Aorta (tissue), 5 donors: Measurements from ENCODE around the gene ZNF687. TPM values are rescaled to one million over a fixed set of nuclear protein-coding genes. Genes with fewer than 3 reads are reported as not detected.

Experiments used
- ATAC-seq: fragments of 200-7000 bp; cut with Tn5 transposase; one replicate; pipeline ENCODE4 v1.9.1; 2022; ENCODE audit warnings: moderate library complexity; ENCODE audit not compliant: low FRiP score
- DNase-seq, 2 donors: peaks; one replicate each; pipeline ENCODE4 v3.0.0-alpha.2; 2020
- H3K27ac ChIP-seq, 2 donors: one replicate each; pipeline ENCODE4 v1.5.1; 2013; ENCODE audit warnings: low read length in 2 of 2, mild to moderate bottlenecking in 2 of 2, moderate library complexity in 2 of 2, control low read depth in 1 of 2, inconsistent platforms in 1 of 2, low read depth in 1 of 2
- H3K27me3 ChIP-seq, 2 donors: one replicate each; pipeline ENCODE4 v1.6.1; 2013; ENCODE audit warnings: control low read depth in 1 of 2, low read length in 1 of 2, mild to moderate bottlenecking in 1 of 2, moderate library complexity in 1 of 2; ENCODE audit not compliant: insufficient read depth in 2 of 2, control insufficient read depth in 1 of 2
- H3K36me3 ChIP-seq, 2 donors: one replicate each; pipeline ENCODE4 v1.6.1; 2013; ENCODE audit warnings: control low read depth in 1 of 2, low read length in 1 of 2, mild to moderate bottlenecking in 1 of 2; ENCODE audit not compliant: insufficient read depth in 2 of 2, control insufficient read depth in 1 of 2
- H3K4me1 ChIP-seq, 2 donors: one replicate each; pipeline ENCODE4 v1.6.1; 2013; ENCODE audit warnings: low read length in 2 of 2, control low read depth in 1 of 2, mild to moderate bottlenecking in 1 of 2, moderate library complexity in 1 of 2; ENCODE audit not compliant: insufficient read depth in 2 of 2, control insufficient read depth in 1 of 2
- H3K4me3 ChIP-seq, 2 donors: one replicate each; pipeline ENCODE4 v1.5.1; 2013; ENCODE audit warnings: low read length in 2 of 2, control low read depth in 1 of 2, mild to moderate bottlenecking in 1 of 2
- H3K9me3 ChIP-seq: one replicate; pipeline ENCODE4 v1.6.1; 2013; ENCODE audit warnings: mild to moderate bottlenecking, low read length; ENCODE audit not compliant: control insufficient read depth
- WGBS, 2 donors: extraction: QIAGEN DNeasy Blood & Tissue Kit; methylation state at CpG; one replicate each; pipeline ENCODE4 v1.1.7; 2013; 5-methylcytosine and 5-hydroxymethylcytosine counted together
- intact Hi-C, 2 donors: fragments of 100-400 bp; cut with DNase I; formaldehyde crosslinking; loops; one replicate each; pipeline versions ENCODE4 v1.14.2 to v1.15.0; 2022
- long read RNA-seq, 2 donors: library from polyadenylated mRNA; unstranded; transcript quantifications; one replicate each; pipeline ENCODE4 v2.0.0, GENCODE V29; 2020 to 2021
- polyA plus RNA-seq, 2 donors: library from polyadenylated mRNA; stranded (reverse); fragments of 200-250 nt; gene quantifications; one replicate each; pipeline ENCODE4 v1.2.3, GENCODE V29; 2013
- total RNA-seq, 2 donors: library from RNA; stranded (reverse); fragmentation: NEBNext Ultra II Directional; extraction: Animal tissue kit (Norgen Biotek cat#: 25700); gene quantifications; one replicate each; pipeline ENCODE4 v1.2.1, GENCODE V29; 2021
- donor health status: healthy with polysubstance abuse.
- donor health status: Bipolar disorder and iron deficiency.
- donor health status: DM: no; HTN: no; CAD: no.
- donor health status: DM: no; HTN: no; CAD: no.
- donor health status: DM: yes; HTN: yes; CAD: no.

The ZNF687 gene, protein sequence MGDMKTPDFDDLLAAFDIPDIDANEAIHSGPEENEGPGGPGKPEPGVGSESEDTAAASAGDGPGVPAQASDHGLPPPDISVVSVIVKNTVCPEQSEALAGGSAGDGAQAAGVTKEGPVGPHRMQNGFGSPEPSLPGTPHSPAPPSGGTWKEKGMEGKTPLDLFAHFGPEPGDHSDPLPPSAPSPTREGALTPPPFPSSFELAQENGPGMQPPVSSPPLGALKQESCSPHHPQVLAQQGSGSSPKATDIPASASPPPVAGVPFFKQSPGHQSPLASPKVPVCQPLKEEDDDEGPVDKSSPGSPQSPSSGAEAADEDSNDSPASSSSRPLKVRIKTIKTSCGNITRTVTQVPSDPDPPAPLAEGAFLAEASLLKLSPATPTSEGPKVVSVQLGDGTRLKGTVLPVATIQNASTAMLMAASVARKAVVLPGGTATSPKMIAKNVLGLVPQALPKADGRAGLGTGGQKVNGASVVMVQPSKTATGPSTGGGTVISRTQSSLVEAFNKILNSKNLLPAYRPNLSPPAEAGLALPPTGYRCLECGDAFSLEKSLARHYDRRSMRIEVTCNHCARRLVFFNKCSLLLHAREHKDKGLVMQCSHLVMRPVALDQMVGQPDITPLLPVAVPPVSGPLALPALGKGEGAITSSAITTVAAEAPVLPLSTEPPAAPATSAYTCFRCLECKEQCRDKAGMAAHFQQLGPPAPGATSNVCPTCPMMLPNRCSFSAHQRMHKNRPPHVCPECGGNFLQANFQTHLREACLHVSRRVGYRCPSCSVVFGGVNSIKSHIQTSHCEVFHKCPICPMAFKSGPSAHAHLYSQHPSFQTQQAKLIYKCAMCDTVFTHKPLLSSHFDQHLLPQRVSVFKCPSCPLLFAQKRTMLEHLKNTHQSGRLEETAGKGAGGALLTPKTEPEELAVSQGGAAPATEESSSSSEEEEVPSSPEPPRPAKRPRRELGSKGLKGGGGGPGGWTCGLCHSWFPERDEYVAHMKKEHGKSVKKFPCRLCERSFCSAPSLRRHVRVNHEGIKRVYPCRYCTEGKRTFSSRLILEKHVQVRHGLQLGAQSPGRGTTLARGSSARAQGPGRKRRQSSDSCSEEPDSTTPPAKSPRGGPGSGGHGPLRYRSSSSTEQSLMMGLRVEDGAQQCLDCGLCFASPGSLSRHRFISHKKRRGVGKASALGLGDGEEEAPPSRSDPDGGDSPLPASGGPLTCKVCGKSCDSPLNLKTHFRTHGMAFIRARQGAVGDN
- total RNA-seq, result 10 to 100 TPM; 18.4 to 24.0 TPM
- polyA plus RNA-seq, result 1 to 10 TPM; 7.7 to 9.6 TPM
- long read RNA-seq, donor 1, partial matches to known transcripts, result 4 of 7 reads
- long read RNA-seq, donor 1, other reads (novel, unspliced or antisense), result 3 of 7 reads
- long read RNA-seq, donor 2, partial matches to known transcripts, result 2 of 3 reads
- long read RNA-seq, donor 2, other reads (novel, unspliced or antisense), result 1 of 3 reads

DNA sequence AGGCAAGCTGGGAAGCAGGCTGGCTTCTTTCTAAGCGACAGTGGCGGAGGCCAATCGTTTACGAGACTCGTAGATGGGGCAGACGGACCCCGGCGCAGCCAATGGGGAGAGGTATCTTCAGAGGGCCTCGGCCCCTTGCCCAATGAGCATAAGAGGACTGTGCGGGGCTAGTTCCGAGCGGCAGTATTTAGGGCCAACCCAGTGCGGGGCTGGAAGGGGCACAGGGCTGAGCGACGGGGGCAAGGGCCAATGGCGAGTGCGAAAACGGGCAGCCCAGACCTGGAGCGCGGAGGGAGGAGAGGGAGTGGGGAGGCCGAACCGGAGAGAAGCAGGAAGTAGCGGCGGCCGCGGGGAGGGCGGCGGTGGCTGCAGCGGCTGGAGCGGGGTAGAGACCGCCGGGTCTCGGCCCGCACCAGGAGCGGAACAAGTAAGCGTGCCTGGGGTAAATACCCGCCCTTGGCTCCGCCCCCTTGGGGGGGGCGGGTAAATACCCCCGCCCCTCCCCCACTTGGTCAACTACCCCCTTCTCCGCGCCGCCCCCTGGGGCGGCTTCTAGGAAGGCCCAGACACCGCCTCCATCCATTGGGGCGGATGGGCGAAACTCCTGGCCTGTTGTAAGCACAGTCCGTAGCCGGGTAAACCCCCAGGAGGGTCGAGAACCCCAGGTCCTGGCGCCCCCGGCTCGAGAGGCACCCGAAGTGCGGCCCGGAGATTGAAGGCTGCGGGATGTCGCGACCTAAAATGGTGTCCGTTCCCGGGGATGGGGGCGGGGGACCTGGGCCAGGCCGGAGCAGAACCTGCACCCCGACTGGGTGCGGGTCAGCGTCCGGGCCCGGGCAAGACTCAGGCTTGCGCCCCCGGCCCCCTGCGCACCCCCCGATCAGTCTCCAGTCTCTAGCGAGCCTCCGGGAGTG lies at the start of gene ZNF687:
ZNF687 (plus strand) TSS at position 331 of the 914 bp plus-strand sequence. CDS start 3,993 bp downstream, outside the sequence.
- ATAC-seq (peak; percentile 96), DNase-seq (peak; percentile 100)
- Histone ChIP-seq H3K27ac (peak within 1 kb of the TSS; percentile 8 to 96), H3K4me3 (peak within 1 kb of the TSS; percentile 43 to 66), H3K4me1 (no peaks in the 10 kb centered on the region), H3K27me3 (no peaks in the 10 kb centered on the region), H3K9me3 (no peaks in the 10 kb centered on the region), H3K36me3 (no peaks in the 10 kb centered on the region)
- intact Hi-C loops, result loop anchor here in 1 of 2 donors (5.0 kb wide), 2 partner anchors 45 to 60 kb away; partner anchors contain the start of gene PI4KB
- 0 to 1% methylated on average over 50 to 74 of the region's 74 CpGs for WGBS, 2 donors

- peaks cover 21 to 23% of the 10 kb centered on the region in 2 donors for H3K36me3 ChIP-seq
- DNase-seq, result no peak
- H3K27ac ChIP-seq, result no peak overlapping the region
- 87 to 94% methylated on average over 6 of the region's 6 CpGs for WGBS, 2 donors
- no peaks in the 10 kb centered on the region for H3K27me3 ChIP-seq
- H3K4me1 ChIP-seq, result no peaks in the 10 kb centered on the region
- no peaks in the 10 kb centered on the region for H3K9me3 ChIP-seq
- intact Hi-C loops, result no loop called here
- ATAC-seq, result no peak
- H3K4me3 ChIP-seq, result no peak overlapping the region
Observed at GRCh38 chr1:151235235-151235634, 46.9 kb upstream of the ZNF687 start.

DNA sequence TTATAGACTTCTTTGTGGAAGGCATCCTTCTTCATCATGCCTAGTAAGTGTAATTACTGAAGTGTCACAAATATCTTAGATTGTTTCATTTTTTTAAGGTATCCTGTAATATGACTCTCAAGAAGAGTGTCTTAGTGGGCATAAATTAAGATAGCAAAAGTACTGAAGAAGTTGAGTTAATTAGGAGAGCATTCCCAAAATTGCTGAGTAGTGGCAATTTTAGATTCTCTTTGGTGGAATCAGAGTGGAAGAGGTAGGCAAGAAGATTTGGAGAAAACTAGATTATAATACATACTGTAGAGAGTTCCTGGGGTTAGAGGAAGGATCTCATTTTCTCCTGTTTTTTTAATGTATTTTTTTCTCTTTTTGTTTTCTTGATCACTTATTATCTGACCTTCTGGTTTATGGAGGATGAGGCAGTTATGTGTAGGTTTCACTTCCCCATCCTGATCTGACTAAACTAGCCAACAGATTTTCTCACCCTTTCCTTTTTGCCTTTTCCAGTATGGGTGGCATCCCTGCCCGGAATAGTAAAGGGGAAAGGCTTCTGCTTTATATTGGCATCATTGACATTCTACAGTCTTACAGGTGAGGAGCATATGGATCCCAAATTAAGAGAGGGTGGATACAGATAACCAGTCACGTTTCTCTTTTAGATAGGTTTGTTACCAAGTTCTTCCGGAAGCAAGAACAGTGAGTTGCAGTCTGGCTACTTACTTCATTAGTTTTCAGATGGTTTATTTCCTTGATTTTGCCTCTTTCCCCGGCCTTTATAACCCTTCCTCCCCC lies 44.2 kb upstream of the ZNF687 start:
- no peak overlapping the region for H3K27ac ChIP-seq
- WGBS, 2 donors, result 83 to 85% methylated on average over 4 of the region's 4 CpGs
- no peak for DNase-seq
- intact Hi-C loops, result no loop called here
- no peak for ATAC-seq
- no peaks in the 10 kb centered on the region for H3K4me1 ChIP-seq
- H3K27me3 ChIP-seq, result no peaks in the 10 kb centered on the region
- H3K4me3 ChIP-seq, result no peak overlapping the region
- H3K36me3 ChIP-seq, result peaks cover 16 to 21% of the 10 kb centered on the region in 2 donors
- H3K9me3 ChIP-seq, result no peaks in the 10 kb centered on the region

GRCh38 chr1:151238467-151238739 lies 43.7 kb upstream of the ZNF687 start:
- H3K4me1 ChIP-seq, result no peaks in the 10 kb centered on the region
- intact Hi-C loops, result no loop called here
- no peak overlapping the region for H3K27ac ChIP-seq
- WGBS, 2 donors, result 8 to 10% methylated on average over 1 of the region's 1 CpG
- no peaks in the 10 kb centered on the region for H3K9me3 ChIP-seq
- H3K27me3 ChIP-seq, result no peaks in the 10 kb centered on the region
- no peak overlapping the region for H3K4me3 ChIP-seq
- H3K36me3 ChIP-seq, result peaks cover 18 to 21% of the 10 kb centered on the region in 2 donors
- no peak for ATAC-seq
- no peak for DNase-seq

DNA sequence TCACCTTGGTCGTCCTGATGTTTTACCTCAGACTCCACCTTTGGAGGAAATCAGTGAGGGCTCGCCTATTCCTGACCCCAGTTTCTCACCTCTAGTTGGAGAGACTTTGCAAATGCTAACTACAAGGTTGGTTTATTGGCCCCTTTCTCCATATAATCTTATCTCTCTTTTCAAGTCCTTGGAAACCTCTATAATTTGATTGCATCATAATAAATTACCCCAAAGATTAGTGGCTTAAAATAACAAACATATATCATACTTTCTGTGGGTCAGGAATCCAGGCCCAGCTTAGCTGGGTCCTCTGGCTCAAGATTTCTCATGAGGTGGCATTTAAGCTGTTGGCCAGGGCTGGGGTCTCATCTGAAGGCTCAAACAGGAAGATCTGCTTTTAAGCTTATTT lies 39.7 kb upstream of the ZNF687 start:
- ATAC-seq, result no peak

DNA sequence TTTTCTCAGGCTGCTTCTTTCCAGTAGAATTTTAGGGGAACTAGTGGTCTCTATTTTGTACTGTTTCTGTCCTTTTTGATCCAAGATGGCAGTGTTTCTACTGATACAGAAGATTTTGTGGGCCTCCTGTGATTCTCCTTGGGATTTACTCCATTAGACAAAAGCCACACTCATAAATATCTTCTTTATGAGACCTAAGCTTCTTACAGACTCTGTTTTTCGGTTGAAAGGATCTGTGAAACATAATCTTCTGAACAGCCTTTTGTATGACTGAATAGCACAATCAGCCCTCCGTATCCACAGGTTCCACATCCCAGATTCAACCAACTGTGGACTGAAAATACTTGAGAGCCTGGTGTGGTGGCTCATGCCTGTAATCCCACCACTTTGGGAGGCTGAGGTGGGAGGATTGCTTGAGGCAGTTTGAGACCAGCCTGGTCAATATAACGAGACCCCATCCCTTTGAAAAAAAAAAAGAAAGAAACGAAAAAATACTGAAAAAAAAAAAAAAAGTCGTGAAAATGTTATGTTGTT lies 38.3 kb upstream of the ZNF687 start:
- Histone ChIP-seq H3K36me3 (peaks cover 14 to 15% of the 10 kb centered on the region in 2 donors), H3K9me3 (no peaks in the 10 kb centered on the region), H3K27me3 (no peaks in the 10 kb centered on the region), H3K4me1 (no peaks in the 10 kb centered on the region), H3K4me3 (no peak overlapping the region), H3K27ac (no peak overlapping the region)
- WGBS, 2 donors, result 77 to 78% methylated on average over 5 of the region's 5 CpGs
- intact Hi-C loops, result no loop called here
- ATAC-seq, result no peak
- no peak for DNase-seq

More for the DNA sequence above, 39.7 kb upstream of the ZNF687 start:
- 87 to 88% methylated on average over 2 of the region's 2 CpGs for WGBS, 2 donors
- Histone ChIP-seq H3K36me3 (peaks cover 13 to 14% of the 10 kb centered on the region in 2 donors), H3K4me1 (no peaks in the 10 kb centered on the region), H3K4me3 (no peak overlapping the region), H3K9me3 (no peaks in the 10 kb centered on the region), H3K27me3 (no peaks in the 10 kb centered on the region), H3K27ac (no peak overlapping the region)
- intact Hi-C loops, result no loop called here
- no peak for DNase-seq

GRCh38 chr1:151246786-151247185 lies 35.3 kb upstream of the ZNF687 start:
- no peak for DNase-seq
- intact Hi-C loops, result no loop called here
- no peaks in the 10 kb centered on the region for H3K27me3 ChIP-seq
- H3K4me3 ChIP-seq, result no peak overlapping the region
- H3K9me3 ChIP-seq, result no peaks in the 10 kb centered on the region
- ATAC-seq, result no peak
- H3K4me1 ChIP-seq, result no peaks in the 10 kb centered on the region
- H3K27ac ChIP-seq, result no peak overlapping the region
- peaks cover 14 to 16% of the 10 kb centered on the region in 2 donors for H3K36me3 ChIP-seq
- WGBS, 2 donors, result 86 to 87% methylated on average over 2 of the region's 2 CpGs
